Measurements from ENCODE around the gene CAB39.

- TF ChIP-seq EZH2 (IDR thresholded peaks at IDR 0.05) (no peak), POLR2AphosphoS5 (IDR thresholded peaks at IDR 0.05; ENCODE audit: borderline replicate concordance, low read depth, low read length) (no peak)
Measured at GRCh38 chr2:230746213-230746612, 33.6 kb downstream of the CAB39 start.
